H1 (cell line): ENCODE measurements around the gene ADAMTS8. TPM values are rescaled to one million over a fixed set of nuclear protein-coding genes. Genes with fewer than 3 reads are reported as not detected.

Experiments
- BRCA1 ChIP-seq: IDR thresholded peaks from 2 replicates; pipeline ENCODE4 v1.6.1; 2012; ENCODE audit warnings: low read depth, low read length, improper control_type of control experiment
- FOSL1 ChIP-seq: IDR thresholded peaks from 2 replicates; pipeline ENCODE4 v1.6.1; 2011; ENCODE audit warnings: mild to moderate bottlenecking, low read depth, low read length, moderate library complexity; ENCODE audit not compliant: insufficient read depth
- SP4 ChIP-seq: IDR thresholded peaks from 2 replicates; pipeline ENCODE4 v1.6.1; 2012; ENCODE audit warnings: low read length, inconsistent platforms
- polyA plus RNA-seq, 7 experiments: library from polyadenylated mRNA; depleted of rRNA in 3 of 7; stranded (reverse) in 5 of 7; unstranded in 2 of 7; fragments of >200 nt in 5 of 7; fragments of 200-250 nt in 2 of 7; gene quantifications; 1 replicate in 5 of 7; 2 replicates in 1 of 7; 4 replicates in 1 of 7; pipeline versions ENCODE4 v1.2.1 to v1.2.3, GENCODE V29; 2011 to 2013; ENCODE audit warnings: missing spikeins in 2 of 7, mixed read lengths in 2 of 7
- total RNA-seq: library from RNA; stranded (reverse); fragmentation: NEBNext Ultra II Directional; extraction: Animal tissue kit (Norgen Biotek cat#: 25700); gene quantifications from 2 replicates; pipeline ENCODE4 v1.2.1, GENCODE V29; 2021

Gene ADAMTS8
- total and polyA plus RNA-seq, 2 of the 8 experiments (the other 6 are each of a cell fraction or from before 2014, with no cell fraction given): 9.3 to 16.6 TPM

DNA sequence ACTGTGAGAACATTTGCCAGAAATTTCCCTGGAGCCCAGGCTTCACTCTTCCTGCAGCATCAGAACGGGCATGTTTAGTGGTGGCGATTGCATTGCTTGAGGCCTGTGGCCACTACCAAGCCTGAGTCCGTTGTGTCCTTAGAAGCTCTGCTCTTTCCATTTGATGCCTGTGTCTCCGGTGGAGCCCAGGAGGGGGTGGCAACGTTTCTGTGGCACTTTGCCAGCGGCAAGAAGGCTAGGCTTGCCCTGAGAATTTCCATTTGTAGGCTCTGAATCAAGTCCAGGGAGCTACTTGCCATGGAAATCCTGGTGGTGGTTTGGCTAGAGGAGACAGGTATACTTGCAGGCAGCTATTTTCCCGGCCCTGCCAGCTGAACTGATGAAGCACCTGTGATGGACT lies 47.1 kb downstream of the ADAMTS8 start (continued):
- TF ChIP-seq BRCA1 (no peak), FOSL1 (no peak), SP4 (no peak)
